GM21717 (cell line): Measurements from ENCODE around the gene ID3.
"Not testable (repeated sequence)": the region's sequence is repeated elsewhere in the genome, so short reads cannot be mapped to it uniquely, and the experiment has no call there.

Experiments
- ATAC-seq: cut with Tn5 transposase; IDR thresholded peaks from one replicate; pipeline ENCODE4 v1.9.1; 2021; ENCODE audit warnings: mild to moderate bottlenecking, moderate library complexity; ENCODE audit not compliant: unreplicated experiment

The ID3 gene

DNA sequence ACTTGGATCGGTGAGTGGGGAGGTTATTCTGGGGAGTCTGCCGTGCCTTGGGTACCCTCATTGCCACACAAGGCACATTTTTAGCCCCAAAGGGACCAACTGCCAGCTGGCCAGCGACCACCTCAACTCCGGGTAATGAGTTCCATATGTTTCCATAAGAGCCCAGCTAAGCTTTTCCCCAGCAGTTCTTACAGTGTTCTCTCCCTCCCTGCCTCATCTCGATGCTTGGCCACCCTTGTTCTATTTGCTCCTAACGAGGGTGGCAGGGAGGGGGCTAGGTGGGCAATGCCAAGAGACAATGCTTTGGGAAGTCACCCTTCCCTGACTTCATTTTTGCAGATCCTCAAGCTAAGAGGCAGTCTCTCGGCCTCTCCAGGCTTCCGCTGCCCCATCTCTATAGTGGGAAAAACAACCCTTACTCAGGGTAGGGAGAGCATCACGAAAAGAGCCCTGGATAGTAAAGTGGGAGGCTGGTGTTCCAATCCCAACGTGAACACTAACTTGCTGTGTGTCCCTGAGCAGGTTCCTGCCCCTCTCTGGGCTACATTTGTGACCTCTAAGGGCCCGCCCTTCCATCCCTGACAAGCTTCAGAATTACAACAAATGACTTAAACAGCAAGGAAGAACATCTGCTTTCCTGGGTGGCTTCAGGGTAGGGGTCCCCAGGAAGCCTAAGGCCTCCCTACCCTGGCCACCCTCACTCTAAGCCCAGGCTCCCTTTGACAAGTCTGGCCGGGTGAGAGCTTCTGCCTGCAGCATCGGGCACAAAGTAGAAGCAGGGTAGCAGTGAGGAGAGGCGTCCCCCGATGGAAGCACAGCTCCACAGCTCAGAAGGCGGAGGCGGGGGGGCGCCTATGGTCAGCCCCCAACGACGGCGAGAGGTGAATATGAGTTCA lies 5.8 kb downstream of the ID3 start:
- ATAC-seq: no peak

DNA sequence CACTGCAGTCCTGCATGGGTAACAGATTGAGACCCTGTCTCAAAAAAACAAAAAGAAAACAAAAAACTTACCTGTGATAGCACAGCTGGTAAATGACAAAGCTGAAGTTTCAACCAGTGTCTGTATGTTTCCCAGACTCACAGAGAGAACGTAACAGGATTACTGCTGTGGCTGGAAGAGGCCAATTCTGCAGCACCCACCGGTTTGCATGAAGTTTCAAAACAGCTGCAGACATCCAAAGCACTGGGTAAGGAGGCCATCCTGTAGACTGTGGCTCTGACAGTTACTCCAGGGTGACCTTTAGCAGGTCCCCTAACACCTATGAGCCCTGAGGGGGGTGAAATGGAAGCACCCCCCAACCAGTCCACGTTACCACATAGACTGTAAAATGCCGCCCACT lies 7.5 kb downstream of the ID3 start:
- no peak for ATAC-seq

DNA sequence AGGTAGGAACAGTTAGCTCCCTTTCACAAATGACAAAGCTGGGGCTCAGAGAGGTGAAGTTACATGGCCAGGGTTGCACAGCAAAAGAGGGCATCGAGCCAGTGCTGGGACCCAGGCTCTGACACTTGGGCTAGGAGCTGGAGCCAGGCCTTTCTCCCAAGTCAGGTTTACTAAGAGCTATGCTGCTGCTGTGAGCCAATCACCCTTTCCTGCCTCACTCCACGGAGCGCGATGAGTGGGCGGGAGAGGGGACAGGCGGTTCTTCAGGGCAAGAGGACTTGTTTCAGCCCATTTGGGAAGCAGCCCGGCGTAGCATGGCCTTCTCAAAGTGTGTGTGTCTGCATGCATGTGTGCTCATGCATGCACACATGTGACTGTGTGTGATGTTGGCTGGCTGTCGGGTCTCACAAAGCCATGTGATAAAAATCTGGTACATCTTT lies 10.6 kb downstream of the ID3 start:
- no peak for ATAC-seq

DNA sequence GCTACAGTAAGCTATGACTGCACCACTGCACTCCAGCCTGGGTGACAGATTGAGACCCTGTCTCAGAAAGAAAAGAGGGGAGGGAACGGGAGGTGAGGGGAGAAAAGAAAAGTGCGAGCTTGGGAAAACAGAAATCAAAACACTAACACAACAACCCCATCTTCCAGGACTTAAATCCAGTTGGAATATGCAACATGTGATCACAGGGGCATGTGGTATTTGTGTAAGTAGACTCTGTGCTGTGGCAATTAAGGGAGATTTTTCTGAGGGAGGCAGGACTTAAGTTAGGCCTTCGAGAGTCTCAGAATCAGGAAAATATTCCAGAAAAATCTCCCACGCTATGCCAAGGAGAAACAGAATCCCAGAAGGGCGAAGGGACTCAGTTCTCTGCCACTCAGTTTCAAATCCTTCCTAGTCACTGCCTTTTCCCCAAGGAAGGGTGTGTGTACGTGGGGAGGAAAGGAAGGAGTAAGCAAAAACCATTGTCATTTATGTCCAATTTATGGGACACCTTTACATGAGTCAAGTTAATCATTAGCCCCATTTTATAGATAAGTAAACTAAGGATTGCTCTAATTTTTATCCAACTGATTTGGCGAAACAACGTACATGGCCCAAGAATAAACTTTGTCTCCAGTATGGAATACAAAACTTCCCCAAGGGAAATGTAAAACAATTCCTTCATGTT lies 12.3 kb downstream of the ID3 start:
- ATAC-seq: no peak

DNA sequence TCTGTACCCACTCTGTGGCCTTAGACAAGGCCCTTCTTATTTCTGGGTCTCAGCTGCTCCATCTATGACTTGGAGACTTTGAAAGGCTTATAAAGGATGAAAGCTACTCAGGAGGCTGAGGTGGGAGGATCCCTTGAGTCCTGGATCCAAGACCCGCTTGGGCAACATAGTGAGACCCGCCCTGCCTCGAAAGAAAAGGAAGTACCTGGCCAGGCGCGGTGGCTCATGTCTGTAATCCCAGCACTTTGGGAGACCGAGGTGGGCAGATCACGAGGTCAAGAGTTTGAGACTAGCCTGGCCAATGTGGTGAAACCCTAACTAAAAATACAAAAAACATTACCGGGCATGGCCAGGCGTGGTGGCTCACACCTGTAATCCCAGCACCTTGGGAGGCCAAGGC lies 13.4 kb downstream of the ID3 start:
- ATAC-seq: no peak

DNA sequence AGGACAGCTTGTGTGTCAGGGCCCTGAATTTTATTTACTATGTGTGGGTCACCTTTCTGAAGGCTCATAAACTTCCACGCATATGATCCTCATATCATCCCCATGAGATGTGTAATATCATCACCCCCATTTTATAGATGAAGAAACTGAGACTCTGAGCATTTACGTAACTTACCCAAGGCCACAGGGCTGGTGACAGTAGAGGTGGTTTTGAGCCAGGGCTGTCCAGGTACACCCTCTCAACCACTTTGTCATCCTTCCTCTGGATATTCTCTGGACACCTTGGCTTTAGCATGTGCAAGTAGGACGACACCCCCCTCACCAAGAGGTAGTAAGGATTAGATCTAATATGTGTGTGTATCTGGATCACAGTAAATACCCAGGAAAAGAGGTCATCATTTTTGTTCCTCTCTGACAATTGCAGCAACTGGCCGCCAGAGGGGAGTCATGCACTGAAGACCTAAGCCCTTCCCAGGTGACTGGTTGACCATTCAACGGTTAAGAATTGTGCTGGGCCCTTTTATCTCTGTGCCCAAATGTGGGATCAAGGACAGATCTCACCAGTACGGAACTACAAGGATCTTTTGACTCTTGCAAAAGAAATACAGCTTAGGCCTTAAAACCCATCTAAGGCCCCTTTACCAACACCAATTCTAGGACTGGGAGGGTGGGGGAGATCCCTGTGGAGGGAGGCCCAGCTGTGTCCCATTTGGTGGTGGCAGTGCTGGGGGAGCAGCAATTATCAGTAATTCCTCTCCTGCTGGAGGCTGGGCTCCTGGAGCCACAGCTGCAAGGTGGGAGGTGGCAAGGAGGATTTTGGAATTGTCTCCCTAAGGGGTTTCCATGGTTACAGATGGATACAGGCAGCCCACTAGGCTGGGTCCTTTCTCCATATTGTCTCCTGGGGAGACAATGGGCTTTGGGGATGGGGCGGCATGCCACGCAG lies 14.6 kb downstream of the ID3 start:
- no peak for ATAC-seq

DNA sequence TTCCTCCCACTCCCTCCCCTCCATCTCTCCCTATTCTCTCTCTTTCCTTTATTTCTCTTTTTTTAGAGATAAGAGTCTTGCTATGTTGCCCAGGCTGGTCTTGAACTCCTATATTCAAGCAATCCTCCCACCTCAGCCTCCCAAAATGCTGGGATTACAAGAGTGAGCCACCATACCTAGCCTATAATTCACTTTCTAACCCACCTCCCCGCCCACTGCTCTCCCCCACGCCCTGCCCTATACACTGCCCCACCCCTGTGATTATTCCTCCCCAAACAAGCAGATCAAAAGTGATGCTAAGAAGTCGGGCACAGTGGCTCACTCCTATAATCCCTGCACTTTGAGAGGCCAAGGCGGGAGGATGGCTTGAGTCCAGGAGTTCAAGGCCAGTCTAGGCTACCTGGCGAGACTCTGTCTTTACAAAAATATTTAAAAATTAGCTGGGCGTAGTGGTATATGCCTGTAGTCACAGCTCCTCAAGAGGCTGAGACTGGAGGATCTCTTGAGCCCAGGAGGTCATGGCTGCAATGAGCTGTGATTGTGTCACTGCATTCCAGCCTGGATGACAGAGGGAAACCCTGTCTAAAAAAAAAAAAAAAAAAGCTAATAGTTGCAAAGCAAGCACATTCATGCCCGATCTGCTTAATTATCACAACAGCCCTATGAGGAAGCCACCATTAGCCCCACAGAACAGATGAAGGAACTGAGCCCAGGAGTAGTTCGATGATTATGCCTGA lies 15.4 kb downstream of the ID3 start:
- ATAC-seq: no peak

DNA sequence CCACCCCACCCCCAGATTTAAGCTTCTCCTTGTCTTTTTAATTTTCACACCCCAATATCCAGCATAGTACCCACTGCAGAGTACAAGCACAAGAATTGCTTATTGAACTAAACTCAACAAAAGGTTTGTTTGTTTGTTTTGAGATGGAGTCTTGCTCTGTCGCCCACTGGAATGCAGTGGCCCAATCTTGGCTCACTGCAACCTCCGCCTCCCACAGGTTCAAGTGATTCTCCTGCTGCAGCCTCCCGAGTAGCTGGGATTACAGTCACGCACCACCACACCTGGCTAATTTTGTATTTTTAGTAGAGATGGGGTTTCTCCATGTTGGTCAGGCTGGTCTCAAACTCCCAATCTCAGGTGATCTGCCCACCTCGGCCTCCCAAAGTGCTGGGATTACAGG lies 16.4 kb downstream of the ID3 start:
- ATAC-seq: not testable (repeated sequence)

DNA sequence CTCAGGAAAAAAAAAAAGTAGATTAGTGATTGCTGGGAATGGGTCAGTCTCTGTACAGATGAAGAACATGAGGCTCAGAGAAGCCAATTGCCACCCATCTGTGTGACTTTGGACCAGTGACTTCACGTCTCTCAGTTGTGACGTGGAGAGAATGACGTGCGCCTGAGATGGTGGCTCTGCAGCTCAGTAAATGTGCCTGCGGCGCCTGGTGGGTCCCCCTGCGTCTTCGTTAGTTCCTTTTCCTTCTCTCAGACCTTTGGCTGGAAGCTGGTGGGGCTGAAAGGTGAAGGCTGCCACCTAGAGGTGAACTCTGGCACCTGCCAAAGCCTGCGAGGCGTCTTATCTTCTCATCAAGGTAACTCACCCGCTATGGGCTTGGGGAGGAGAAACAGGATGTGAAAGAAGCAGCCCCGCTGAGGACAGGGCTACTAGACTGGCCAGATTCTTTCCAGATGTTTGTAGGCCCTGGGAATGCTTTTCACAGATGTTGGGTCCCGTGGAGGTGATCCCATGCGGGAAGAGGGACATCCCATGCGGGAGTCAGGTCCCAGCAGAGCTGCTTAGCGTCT lies 19.5 kb downstream of the ID3 start:
- peak; percentile 81 for ATAC-seq

DNA sequence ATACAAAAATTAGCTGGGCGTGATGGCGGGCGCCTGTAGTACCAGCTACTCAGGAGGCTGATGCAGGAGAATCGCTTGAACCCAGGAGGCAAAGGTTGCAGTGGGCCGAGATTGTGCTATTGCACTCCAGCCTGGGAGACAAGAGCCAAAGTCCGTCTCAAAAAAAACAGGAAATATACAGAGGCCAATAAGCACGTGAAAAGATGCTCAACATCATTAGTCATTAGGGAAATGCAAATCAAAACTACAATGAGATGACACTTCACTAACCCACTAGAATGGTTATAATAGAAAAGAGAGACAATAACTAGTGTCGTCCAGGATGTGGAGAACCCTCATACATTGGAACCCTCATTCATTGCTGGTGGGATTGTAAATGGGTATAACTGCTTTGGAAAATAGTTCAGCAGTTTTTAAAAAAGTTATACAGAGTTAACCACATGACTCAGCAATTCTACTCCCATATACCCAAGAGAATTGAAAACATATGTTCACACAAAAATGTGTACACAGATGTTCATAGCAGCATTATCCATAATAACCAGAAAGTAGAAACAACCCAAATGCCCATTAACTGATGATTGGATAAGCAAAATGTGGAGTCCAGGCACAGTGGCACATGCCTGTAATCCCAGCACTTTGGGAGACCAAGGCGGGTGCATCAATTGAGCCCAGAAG lies 21.9 kb downstream of the ID3 start:
- no peak for ATAC-seq

DNA sequence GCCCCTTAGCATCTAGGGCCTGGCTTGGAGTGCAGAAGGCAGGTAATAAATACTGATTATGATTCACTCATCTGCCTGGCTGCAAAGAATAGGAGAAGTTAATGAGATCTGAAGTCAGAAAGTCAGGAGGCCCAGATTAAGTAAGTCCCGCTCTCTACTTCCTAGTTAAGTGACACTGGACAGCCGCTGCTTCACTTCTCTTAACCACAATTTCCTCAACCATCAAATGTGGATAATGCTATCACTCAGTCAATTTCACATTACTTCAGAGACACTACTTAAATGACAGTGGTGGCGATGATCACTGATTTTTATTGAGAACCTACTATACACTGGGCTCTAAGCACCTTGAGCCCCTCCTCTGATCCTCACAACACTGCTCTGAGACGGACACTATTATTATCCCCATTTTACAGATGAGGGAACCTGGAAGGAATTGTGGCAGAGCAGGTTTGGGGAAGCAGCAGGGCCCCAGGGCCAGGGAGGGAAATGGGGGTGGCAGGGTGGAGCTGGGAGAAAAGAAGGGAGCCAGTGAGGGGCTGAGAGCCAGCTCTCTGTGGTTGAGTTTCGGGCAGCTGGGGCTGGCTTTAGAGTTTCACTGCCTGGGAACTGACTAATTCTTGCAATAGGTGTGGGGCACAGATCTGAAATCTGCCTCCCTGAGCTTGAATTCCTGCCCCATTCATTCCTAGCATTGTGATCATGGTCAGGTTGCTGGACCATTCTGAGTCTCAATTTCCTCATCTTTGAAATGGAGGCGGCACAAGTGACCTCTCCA lies 25.9 kb downstream of the ID3 start:
- ATAC-seq: no peak

DNA sequence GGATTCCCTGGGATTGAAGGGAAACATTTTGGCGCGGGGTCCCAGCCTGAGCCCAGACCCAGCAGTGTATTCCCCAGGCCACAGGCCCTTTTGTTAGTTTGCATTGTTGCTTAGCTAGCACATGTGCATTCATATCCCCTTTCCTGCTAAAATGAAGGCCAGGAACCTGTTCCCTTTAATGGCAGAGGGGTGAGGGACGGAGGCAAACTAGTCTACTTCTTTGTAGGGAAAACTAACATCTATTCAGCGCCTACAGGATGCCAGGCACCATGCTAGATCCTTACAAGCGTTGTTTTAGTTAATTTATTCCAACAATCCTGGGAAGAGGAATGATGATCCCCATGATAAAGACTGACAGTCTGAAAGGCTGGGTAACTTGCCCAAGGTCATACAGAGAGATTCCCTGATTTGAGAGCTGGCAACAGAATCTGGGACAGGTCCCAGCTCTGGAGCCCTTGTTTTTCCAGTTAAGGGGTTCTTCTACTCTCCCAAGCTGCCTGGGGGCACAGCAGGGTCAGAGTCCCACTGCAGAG lies 27.7 kb downstream of the ID3 start:
- ATAC-seq: no peak

DNA sequence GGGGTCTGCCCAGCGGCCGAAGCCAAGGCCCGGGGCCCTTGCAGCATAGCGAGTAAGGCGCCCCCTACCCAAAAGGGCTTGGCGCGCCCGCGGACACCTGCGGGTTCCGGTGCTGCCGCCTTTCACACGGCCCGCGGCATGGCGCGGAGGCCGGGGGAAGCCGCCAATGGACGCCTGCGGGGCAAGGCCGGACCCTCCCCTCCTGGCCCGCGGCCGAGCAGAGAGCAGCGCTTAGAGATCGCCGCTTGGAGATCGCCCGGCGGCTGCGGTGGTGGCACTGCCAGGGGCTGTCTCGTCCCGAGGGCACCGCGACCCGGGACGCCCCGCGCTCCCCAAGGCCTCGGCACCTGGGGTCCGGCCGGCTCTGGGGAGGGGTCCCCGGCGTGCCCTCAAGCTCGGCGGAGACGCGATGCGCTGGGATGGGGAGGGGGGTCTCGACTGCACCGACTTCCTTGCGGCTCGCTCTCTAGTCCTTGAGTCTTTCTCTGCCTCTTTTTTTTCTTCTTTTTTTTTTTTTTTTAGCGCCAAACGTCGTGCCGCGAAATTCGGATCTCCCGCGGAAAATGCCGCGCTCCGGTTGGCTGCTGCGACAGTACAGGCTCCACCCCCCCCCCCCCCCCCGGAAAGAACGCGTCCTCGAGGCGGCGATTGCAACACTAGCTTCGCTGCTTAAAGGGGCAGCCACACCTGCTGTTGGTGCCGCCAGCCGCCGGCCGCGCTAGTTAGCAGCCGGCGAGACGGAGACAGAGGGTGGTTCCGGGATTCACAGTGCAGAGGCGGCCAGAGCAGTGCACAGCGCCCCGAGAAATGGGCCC lies 28.3 kb downstream of the ID3 start, which contains the start of gene E2F2:
Gene E2F2 (minus strand): TSS at position 487 of the 815 bp plus-strand sequence. CDS start 440 bp downstream, at position 47.
- ATAC-seq: no peak

DNA sequence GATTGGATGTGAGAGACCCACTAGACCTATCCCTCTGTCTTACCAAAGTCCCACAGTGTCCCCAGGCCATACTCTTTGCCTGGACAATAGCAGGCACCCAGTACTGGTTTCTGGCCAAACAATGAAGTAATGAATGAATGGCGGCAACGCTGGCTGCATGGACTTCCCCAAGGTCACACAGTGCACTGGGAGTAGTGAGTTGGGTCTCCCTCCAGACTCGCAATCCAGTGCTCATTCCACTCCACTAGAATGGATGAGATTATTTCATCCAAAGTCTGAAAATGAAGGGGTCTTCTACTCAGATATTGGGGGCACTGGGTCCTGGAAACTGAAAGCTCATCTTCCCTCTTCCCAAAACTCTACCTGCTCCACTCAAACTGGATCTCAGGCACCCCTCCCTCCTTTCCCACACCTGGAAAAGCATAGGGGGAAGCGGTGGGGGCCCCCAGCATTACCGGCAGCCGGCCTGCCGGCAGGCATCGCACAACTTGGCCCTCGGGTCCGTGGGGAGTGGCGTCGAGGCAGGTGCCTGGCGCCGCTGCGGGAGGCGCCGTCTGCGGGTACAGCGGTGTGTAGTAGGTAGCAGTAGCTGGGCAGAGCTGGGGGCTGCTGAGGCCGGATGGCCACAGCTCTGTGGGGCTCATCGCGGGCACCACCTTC lies 29.1 kb downstream of the ID3 start:
- ATAC-seq: no peak

DNA sequence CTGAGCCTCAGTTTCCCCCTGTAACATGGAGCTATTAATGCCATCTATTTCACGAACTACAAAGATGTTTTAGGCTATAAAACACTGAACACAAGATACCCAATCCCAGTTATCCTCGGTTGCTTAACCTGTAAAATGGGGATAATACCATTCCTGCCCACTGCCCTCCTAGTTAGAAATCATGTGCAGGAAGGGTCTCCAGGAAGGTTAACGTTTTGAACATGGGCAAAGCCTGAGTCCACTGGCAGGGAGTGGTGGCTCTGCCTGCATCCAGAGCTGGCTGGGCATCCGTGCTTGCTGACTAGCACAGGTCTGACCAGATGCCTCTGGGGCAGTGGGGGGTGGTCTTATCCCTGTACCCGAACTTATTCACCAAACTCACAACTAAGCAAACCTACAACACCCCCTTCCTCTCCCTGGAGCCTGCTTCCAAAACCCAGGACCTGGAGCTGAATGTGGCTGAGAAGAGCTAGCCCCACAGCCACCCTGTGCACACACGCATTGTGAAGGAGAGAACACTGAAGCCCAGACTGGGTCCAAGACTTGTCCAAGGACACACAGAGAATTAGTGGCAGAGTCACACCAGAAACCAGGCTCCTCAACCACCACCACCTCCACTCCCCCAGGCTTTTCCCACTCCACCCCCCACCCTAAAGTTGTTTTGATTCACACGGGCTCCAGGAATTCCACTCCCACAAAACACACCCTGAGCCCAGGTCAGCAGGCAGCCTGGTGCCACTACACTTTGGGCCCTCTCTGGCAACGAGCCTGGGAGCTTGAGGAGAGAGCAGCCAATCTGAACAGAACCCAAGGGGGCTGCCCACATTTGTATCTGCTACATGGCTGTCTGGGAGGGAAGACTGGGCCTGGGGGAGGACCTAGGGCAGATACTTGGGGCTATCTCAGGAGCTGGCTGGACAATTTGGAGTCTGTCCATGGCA lies 29.9 kb downstream of the ID3 start:
- ATAC-seq: no peak
